Central memory CD8-positive, alpha-beta T cell (primary cell): ENCODE measurements around the gene COX7A1.
"Not testable (repeated sequence)": the region's sequence is repeated elsewhere in the genome, so short reads cannot be mapped to it uniquely, and the experiment has no call there.

Experiments used
- ATAC-seq: fragments of 150-1000 bp; cut with Tn5 transposase; replicated peaks from 2 replicates; pipeline ENCODE4 v1.10.0; 2022; ENCODE audit warnings: mild to moderate bottlenecking, moderate FRiP score, moderate number of reproducible peaks; ENCODE audit not compliant: poor library complexity, severe bottlenecking; ENCODE audit errors: extremely low read depth
- DNase-seq, 2 donors: peaks; one replicate each; pipeline ENCODE4 v3.0.0; 2021; ENCODE audit warnings: low spot score in 2 of 2
- H3K27ac Mint-ChIP-seq: one replicate; pipeline ENCODE4 v1.8.0; 2022; ENCODE audit warnings: low read depth, mild to moderate bottlenecking, moderate library complexity, mixed read lengths
- H3K27me3 Mint-ChIP-seq: one replicate; pipeline ENCODE4 v1.8.0; 2022; ENCODE audit warnings: mixed read lengths
- H3K36me3 Mint-ChIP-seq: one replicate; pipeline ENCODE4 v1.8.0; 2022; ENCODE audit warnings: mild to moderate bottlenecking, moderate library complexity, mixed read lengths; ENCODE audit not compliant: insufficient read depth
- H3K4me1 Mint-ChIP-seq: one replicate; pipeline ENCODE4 v1.8.0; 2022; ENCODE audit warnings: mixed read lengths
- H3K4me3 Mint-ChIP-seq: one replicate; pipeline ENCODE4 v1.8.0; 2022; ENCODE audit warnings: mild to moderate bottlenecking, moderate library complexity, mixed read lengths
- H3K9me3 Mint-ChIP-seq: one replicate; pipeline ENCODE4 v1.8.0; 2022; ENCODE audit warnings: mixed read lengths

The COX7A1 gene

GRCh38 chr19:36139473-36140303 is 12.6 kb downstream of the COX7A1 start, which contains the start of gene CAPNS1:
Gene CAPNS1, plus strand, starts transcription at chr19:36140066. Its CDS starts 946 bp downstream, at chr19:36141012.
- DNase-seq (peak; percentile 80 to 84), ATAC-seq (peak; percentile 65)
- no peaks in the 10 kb centered on the region for H3K27me3 Mint-ChIP-seq
- H3K36me3 Mint-ChIP-seq: peaks cover 24% of the 10 kb centered on the region
- peak within 1 kb of the TSS; percentile 96 for H3K4me3 Mint-ChIP-seq
- H3K9me3 Mint-ChIP-seq: no peaks in the 10 kb centered on the region
- peak within 1 kb of the TSS; percentile 87 for H3K27ac Mint-ChIP-seq
- peaks cover 29% of the 10 kb centered on the region for H3K4me1 Mint-ChIP-seq

DNA sequence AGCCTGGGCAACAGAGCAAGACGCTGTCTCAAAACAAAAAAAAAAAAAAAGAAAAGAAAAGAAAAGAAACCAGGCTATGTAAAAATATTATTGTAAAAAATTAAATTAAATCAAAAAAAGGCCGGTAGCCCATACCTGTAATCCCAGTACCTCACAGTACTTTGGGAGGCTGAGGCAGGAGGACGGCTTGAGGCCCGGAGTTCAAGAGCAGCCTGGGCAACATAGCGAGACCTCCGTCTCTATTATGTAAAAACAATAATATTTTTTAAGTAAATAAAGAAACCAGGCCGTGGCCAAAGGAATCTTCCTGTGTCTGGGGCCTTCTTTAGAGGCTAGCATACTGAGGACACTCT is 13.2 kb downstream of the COX7A1 start:
- Mint-ChIP-seq H3K27me3 (no peaks in the 10 kb centered on the region), H3K27ac (peak overlapping the region; percentile 87), H3K4me3 (peak overlapping the region; percentile 96), H3K4me1 (peaks cover 29% of the 10 kb centered on the region), H3K36me3 (peaks cover 22% of the 10 kb centered on the region), H3K9me3 (no peaks in the 10 kb centered on the region)
- DNase-seq (no peak), ATAC-seq (no peak)

GRCh38 chr19:36136964-36137686 is 15.1 kb downstream of the COX7A1 start:
- ATAC-seq (no peak), DNase-seq (no peak)
- Mint-ChIP-seq H3K4me3 (peak overlapping the region; percentile 51), H3K9me3 (no peaks in the 10 kb centered on the region), H3K27ac (peak overlapping the region; percentile 76), H3K27me3 (no peaks in the 10 kb centered on the region), H3K4me1 (peaks cover 27% of the 10 kb centered on the region), H3K36me3 (peaks cover 17% of the 10 kb centered on the region)

DNA sequence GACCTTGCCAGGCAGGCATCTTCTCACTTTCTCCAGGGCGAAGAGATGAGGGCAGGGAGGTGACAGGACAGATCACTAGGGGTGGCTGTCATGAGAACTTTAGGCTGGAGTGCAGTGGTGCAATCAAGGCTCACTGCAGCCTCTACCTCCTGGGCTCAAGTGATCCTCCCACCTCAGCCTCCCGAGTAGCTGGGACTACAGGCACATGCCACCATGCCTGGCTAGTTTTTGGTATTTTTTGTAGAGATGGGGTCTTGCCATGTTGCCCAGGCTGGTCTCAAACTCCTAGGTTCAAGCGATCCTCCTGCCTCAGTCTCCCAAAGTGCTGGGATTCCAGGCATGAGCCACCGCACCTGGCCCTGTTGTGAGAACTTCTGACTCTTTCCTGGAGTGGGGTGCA is 17.4 kb downstream of the COX7A1 start:
- DNase-seq, H3K36me3 Mint-ChIP-seq, H3K27ac Mint-ChIP-seq, ATAC-seq, H3K27me3 Mint-ChIP-seq, H3K9me3 Mint-ChIP-seq, H3K4me3 Mint-ChIP-seq: not testable (repeated sequence)
- H3K4me1 Mint-ChIP-seq: peaks cover 18% of the 10 kb centered on the region

GRCh38 chr19:36131221-36131620 is 21.0 kb downstream of the COX7A1 start:
- H3K4me3 Mint-ChIP-seq, H3K9me3 Mint-ChIP-seq, H3K36me3 Mint-ChIP-seq, ATAC-seq, H3K27me3 Mint-ChIP-seq, DNase-seq: not testable (repeated sequence)
- Mint-ChIP-seq H3K27ac (peak overlapping the region; percentile 36), H3K4me1 (peaks cover 23% of the 10 kb centered on the region)

GRCh38 chr19:36128392-36128736 is 23.9 kb downstream of the COX7A1 start:
- Mint-ChIP-seq H3K4me3 (peak overlapping the region; percentile 83), H3K27me3 (no peaks in the 10 kb centered on the region), H3K27ac (peak overlapping the region; percentile 89), H3K36me3 (peaks cover 22% of the 10 kb centered on the region), H3K4me1 (peaks cover 23% of the 10 kb centered on the region), H3K9me3 (no peaks in the 10 kb centered on the region)
- no peak for DNase-seq
- ATAC-seq: peak; percentile 2

- Mint-ChIP-seq H3K4me3 (no peak overlapping the region), H3K27me3 (no peaks in the 10 kb centered on the region), H3K9me3 (no peaks in the 10 kb centered on the region), H3K27ac (no peak overlapping the region), H3K4me1 (peaks cover 11% of the 10 kb centered on the region), H3K36me3 (peaks cover 36% of the 10 kb centered on the region)
- DNase-seq (no peak), ATAC-seq (no peak)
Observed at GRCh38 chr19:36125557-36125956, 26.7 kb downstream of the COX7A1 start.

- DNase-seq (no peak), ATAC-seq (no peak)
- Mint-ChIP-seq H3K27me3 (no peaks in the 10 kb centered on the region), H3K4me1 (peaks cover 20% of the 10 kb centered on the region), H3K27ac (no peak overlapping the region), H3K4me3 (no peak overlapping the region), H3K36me3 (peaks cover 49% of the 10 kb centered on the region), H3K9me3 (no peaks in the 10 kb centered on the region)
Observed at GRCh38 chr19:36121486-36122124, 30.6 kb downstream of the COX7A1 start.

DNA sequence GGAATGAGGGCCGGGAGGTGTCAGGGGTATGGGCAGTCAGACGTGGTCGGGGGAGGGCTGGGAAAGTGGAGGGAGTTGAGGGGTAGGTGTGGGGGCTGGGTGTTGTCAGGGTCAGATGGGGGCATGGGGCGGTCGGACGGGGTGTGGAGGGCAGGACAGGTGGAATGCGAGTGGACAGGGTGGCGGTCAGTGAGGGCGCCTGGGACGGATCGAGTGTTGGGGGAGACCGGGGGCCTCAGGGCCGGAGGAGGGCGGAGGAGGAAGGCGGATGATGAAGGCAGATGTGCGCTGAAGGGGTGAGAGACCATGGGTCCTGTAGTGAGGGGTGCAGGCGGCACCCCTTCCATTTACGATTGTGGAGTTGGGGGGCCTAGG is 31.3 kb downstream of the COX7A1 start:
- Mint-ChIP-seq H3K27ac (no peak overlapping the region), H3K4me3 (no peak overlapping the region), H3K36me3 (peaks cover 52% of the 10 kb centered on the region), H3K4me1 (peaks cover 27% of the 10 kb centered on the region), H3K9me3 (no peaks in the 10 kb centered on the region), H3K27me3 (no peaks in the 10 kb centered on the region)
- DNase-seq (no peak), ATAC-seq (no peak)

DNA sequence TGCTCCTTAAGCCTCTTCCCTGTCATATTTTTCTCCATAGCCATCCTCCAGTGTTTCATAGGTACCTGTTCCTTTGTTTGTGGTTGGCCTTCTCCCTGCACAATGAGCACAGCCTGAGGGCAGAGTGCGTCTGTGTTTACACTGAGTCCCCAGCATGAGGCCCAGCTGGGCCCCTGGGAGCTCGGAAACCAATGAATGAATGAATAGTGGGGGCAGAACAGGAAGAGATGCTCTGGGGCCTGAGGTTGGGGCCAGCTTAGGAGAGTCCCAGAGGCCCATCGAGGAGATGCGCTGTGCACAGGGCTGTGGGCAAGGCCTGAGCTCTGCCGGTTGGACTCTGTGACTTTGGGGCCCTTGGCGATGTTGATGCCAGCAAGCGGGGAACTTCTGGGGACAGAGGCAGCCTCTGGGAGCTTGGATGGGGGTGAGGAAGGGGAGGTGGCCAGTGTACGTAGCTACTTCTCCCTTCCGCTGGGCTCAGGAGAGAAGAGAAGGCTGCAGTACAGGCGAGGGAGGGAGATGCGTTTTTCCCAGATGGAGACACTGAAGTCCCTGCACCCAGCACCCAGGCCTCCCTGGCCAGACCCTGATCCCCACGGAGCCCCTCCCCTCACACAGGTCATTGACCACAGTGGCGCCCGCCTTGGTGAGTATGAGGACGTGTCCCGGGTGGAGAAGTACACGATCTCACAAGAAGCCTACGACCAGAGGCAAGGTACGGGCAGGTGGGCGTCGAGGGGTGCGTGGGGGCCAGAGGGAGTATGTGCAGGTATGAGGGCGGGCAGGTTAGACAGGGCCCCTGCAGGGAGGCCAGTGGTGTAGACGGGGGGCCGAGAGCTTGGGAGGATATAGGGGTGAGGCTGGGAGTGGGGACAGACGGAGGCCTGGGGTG is 31.9 kb downstream of the COX7A1 start:
- ATAC-seq (no peak), DNase-seq (no peak)
- Mint-ChIP-seq H3K27me3 (no peaks in the 10 kb centered on the region), H3K9me3 (no peaks in the 10 kb centered on the region), H3K36me3 (peaks cover 52% of the 10 kb centered on the region), H3K27ac (peak overlapping the region; percentile 52), H3K4me1 (peaks cover 29% of the 10 kb centered on the region), H3K4me3 (no peak overlapping the region)

GRCh38 chr19:36116344-36116637 is 36.0 kb downstream of the COX7A1 start:
- H3K4me3 Mint-ChIP-seq: peak overlapping the region; percentile 89
- DNase-seq (no peak), ATAC-seq (no peak)
- H3K9me3 Mint-ChIP-seq: no peaks in the 10 kb centered on the region
- H3K27ac Mint-ChIP-seq: peak overlapping the region; percentile 99
- no peaks in the 10 kb centered on the region for H3K27me3 Mint-ChIP-seq
- H3K4me1 Mint-ChIP-seq: peaks cover 56% of the 10 kb centered on the region
- H3K36me3 Mint-ChIP-seq: peaks cover 40% of the 10 kb centered on the region
